NCI-H2196 (cell line): ENCODE data around the gene TRAF3.

Experiments
- DNase-seq: peaks from one replicate; lab custom pipeline; 2025; ENCODE audit not compliant: unreplicated experiment; lab: John Stamatoyannopoulos, UW

Gene TRAF3, protein sequence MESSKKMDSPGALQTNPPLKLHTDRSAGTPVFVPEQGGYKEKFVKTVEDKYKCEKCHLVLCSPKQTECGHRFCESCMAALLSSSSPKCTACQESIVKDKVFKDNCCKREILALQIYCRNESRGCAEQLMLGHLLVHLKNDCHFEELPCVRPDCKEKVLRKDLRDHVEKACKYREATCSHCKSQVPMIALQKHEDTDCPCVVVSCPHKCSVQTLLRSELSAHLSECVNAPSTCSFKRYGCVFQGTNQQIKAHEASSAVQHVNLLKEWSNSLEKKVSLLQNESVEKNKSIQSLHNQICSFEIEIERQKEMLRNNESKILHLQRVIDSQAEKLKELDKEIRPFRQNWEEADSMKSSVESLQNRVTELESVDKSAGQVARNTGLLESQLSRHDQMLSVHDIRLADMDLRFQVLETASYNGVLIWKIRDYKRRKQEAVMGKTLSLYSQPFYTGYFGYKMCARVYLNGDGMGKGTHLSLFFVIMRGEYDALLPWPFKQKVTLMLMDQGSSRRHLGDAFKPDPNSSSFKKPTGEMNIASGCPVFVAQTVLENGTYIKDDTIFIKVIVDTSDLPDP

DNA sequence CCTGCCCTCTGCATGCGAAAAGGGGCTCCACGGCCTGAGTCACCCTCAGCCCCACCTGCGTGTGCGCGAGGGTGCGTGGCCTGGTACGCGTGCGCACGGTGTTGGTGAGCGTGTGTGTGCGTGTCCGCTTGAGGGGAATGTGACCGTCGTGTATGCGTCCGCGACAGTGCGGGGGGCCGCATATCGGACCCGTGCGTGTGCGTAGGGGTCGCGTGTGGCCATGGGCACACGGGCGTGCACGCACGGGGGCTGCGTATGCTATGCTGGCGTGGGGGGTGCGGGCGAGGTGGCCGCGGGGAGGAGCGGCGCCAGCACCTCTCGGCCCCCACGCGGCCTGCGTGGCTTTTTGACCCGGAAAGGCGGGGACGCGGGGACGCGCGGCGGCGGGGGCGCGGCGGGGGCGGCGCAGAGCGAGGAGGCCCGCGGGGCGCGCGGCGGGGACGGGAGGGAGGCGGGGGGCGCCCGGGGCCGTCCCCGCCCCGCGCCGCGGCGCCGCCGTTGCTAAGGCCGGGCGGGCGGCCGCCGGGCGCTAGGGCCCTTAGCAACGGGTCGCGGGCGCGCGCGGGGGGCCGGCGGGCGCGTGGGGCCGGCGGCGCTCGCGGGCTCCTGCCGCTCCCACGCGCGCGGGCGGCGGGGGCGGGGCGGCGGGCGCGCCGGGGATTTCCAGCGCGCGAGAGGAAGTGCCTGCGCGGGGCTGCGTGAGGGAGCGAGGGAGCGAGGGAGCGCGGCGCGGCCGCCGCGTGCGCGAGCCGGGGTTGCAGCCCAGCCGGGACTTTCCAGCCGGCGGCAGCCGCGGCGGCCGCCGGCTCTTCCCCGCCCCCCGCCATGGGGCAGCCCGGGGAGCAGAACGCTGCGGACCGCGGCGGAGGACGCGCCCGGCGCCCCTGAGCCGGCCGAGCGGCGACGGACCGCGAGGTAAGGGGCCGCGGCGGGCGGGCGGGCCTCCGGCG lies at the start of gene TRAF3:
Gene TRAF3, plus strand, starts transcription at position 689 of the 950 bp plus-strand sequence. CDS start 92,753 bp downstream, outside the sequence.
- DNase-seq, result peak; percentile 53

DNA sequence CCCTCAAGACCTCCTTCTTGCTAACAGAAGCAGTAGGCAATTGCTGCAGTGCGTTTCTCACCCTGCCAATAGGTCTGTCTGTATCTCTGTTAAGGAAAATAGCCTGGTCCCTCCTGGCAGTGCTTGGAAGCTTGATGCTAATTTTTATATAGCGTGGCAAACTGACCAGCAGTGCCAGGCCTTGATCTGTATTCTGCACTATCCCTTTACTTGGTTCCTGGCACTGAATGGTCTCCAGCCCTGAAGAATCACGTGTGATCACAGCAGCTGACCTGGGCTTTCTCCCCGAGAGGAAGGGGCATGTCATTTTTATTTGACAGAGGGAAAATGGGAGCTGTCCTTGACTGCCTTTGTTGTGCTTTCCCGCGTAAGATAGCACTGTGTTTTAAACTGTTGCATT lies 48.7 kb upstream of the TRAF3 start:
- DNase-seq, result no peak

DNA sequence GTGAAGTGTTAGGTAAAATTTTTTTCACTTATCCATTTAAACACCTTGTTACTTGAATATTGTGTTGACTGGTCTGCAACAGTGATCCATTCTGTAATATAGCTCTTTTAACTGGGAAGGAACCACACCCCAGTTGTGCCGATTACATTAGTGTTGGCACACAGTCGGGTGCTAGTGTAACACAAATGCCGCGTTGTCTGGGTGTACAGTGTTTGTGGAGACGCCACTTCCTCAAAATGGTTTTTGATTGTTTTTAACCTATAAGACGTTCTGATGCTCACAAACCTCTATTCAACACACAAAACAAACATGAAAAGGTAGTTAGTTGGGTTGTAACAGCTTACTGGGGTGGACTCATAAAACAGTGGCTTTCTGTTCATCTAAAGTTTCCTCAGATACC lies 48.0 kb upstream of the TRAF3 start:
- no peak for DNase-seq

DNA sequence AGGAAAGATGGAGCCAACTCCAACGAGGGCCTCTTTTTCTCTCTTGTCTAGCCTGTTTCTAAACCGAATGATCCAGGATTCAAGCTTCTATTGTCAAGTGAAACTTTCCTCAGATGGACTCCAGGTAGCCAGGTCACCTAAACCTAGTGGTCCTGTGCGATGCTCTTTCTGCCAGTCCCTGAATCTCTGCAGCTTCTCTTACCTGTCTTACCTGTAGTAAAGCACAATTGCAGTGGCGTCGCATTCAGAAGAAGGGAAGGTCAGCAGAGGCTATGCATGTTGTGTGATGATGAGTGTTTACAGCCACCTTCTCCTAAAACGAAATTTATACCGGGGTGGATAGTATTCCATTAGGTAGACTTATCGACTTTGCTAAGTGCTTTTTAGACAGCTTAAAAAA lies 47.4 kb upstream of the TRAF3 start:
- DNase-seq, result no peak

DNA sequence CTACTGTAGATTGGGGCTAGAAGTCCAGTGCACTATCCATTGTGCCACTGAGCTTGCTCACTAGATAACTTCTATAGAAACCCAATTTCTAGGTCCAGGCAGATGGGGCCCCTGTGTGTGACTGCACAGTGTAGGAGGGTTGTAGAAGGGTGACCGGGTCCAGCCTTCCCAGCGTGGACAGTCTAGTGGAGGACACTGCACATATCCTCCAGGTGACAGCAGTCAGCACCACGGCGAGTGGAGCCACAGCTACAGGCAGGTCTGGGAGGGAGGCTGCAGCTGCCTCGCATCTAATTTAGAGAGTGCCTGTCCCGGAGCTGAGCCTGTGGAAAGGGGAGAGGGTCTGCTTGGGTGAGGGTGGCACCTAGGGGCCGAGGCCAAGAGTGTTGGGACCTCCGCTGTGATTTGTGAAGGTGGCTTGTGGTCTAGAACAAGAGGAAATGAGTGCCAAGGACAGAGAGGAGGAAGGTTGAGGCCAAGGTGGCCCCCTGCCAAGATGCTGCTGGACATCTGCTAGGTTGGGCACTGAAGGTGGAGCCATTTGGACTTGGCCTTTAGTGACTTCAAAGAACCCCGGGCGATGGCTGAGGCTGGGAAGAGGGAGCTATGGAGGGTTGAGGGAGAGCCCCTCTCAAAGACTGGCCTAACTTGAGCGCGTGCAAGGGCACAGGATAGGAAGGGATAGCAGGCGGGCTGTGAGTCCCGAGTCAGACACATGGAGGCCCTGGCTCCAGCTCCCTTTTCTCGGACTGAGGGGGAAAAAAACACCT lies 46.0 kb upstream of the TRAF3 start:
- no peak for DNase-seq

DNA sequence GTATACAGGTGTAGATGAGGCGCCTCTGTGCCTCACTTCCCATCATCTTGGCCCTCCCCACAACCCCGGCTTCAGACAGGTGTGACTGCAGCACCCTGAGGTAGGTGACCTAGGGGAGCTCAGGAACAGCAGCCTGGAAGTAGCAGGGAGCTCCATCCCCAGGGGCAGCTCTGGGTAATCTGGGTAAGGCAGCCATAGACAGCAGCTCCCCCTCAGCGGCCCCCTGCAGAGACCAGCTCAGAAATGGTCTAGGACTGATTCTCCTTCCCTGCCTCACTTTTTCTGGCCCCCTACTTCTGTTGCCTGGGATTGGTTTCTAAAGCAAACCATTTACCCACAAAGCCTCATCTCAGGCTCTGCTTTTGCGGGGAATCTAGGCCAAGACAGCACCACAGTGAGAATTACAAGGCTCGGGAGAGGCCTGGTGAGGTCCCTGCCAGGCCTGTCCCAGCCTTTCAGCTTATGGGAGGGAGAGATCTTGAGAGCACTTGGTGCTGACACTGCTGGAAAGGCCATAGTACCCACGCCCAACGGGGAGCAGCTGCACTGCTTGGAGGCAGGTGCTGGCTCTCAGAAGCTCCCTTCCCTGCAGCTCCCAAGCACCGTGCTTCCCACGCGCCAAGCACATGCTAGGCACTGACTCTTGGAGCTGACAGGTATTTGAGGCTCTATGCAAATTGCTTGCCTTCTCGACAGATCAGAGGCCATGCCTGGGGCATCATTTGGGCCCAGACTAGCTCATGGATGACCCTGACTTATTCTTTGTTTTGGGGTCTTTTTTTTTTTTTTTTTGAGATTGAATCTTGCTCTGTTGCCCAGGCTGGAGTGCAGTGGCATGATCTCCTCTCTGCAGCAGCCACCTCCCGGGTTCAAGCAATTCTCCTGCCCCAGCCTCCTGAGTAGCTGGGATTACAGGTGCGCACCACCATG lies 45.1 kb upstream of the TRAF3 start:
- DNase-seq, result peak; percentile 1

DNA sequence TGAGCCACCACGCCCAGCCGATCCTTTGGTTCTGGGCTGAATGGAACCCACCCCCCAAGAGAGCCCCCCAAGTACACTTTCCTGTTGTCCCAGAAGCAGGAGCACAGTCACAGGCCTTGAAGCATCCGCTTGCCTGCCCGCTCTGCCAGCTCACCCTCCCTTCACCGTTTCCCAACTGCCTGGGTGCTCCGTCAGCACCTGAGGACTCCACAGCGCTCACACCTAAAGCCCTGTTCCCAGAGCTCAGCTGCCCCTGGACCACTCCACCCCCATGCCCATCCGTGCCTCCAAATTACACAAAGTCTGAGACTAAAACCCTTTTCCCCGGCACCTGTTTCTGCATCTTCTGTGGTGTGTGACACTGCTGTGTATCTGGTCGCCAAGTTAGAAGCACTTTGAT lies 44.3 kb upstream of the TRAF3 start:
- no peak for DNase-seq

DNA sequence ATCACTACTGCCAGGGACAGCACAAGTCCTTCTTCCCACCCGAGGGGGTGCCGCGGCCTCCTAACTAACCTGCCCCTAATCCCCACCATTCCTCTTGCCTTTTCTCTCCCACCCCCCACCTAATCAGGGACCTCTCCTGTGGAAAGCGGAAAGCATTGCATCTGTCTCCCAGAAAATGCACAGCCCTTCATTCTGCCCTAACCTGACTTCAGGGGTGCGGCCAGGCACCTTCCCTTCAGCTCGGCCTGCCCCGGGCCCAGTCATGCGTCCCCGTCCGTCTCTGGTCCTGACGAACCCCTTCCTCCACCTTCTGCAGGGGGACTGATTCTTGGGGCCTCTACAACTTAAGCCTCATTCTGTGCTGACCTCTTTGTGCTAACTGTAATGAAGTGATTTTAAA lies 43.9 kb upstream of the TRAF3 start:
- DNase-seq, result no peak

DNA sequence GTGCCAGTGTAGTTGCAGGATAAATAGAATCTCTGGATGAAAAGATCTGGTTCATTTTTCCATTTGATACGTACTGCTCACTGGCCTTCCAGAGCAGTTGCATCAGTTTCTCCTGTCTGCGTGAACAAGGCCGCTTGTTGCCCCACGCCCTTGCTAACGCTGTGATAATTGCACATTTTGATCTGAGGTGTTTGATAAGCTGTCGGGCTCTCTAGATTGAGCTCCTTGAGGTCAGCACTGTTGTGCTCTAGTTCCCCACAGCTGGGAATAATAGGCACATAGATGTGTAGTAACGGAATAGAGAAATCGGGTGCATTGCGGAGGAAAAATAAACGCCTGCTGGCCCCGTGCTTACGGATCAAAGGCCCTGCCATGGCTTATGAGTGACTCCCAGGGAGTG lies 42.8 kb upstream of the TRAF3 start:
- no peak for DNase-seq

DNA sequence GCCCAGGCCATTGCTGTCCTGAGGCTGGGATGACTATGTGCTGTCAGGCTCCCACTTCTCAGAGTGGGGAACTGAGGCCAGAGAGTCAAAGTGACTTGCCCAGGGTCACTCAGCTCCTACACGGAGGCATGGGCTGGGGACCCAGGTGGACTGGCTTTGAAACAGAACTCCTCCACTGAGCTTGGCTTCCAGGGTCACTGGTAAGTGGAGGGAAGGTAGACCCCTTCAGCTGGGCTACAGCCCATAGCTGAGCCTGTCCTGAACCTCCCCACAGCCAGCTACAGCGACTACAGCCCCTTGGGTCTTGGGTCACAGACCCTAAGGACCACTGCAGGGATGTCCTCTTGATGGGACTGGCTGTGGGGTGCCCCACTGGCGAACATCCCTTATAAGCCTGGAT lies 40.3 kb upstream of the TRAF3 start:
- DNase-seq, result no peak

DNA sequence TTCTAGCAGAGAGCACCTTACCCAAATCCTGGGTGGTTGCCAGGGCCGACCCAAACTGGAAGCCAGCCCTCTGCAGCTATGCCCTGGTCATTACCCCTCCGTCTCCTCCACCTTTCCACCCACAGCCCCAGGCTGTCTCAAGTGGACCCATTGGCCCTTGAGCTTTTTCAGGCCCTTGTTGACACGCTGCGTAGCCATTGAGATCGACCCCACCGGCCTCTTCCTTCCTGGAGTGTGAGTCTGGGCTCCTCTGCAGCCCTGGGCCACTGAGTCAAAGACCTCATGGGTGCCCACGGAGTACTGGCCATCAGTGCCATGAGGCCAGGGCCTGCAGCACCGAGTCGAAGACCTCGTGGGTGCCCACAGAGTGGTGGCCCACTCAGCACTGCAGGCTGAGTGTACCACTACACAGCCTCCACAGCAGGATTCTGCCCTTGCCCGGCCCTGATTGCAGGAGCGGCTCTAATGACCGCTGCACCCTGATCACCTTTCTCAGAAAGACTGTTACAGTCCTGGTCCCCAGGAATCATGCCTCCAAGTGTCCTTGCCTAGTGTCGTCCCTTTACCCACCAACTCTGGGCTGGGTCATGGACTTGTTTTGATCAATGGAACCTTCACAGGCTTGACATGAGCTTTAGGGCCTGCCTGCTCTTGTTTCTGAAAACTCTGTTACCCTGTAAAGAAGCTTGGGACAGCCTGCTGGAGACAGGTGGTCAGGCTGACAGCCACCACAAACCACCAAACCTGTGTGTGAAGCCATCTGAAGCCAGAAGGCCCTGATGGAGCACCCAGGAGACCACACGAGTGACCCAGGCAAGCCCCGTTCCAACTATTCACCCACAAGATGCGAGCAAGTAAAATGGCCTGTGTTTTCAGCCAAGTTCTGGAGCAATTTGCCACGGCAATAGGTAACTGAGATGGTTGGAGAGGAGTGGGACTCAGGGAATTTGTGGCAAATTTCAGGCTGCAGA lies 39.6 kb upstream of the TRAF3 start:
- no peak for DNase-seq

DNA sequence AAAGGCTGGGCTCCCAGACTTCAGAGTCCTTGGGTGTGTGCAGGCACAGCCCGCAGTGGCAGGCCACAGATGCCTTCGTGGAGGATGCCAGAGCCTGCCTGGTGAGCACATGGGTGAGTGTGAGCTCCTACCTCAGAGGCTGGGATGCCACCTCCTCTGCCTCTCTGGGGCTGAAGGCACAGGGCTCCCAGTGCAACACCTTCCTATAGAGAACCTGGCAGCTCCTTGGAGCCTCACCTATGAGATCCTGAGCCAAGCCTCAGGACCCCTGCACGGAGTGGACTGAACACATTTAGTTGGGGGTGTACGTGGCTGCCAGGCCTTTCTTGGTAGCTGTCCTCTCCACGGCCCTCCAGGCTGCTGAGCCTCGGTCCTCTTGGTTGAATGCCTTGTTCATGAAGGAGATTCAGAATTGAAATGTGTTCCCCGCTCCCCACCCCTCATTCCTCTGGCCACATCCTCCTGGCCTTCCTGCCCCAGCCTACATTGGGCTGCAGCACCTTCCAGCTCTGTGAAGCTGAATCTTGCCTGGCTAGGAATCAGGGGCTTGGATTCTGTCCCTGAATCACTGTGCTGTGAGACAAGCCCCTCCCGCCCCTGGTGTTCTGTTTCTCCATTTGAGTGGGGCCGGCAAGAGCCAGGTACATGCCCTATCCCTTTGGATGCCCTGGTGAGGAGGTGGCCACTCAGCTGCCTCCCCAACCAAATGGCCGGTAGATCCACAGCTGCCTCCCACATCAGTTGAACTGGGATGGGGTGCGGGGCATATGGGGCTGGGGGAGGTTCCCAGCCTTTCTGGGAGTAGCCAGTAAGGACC lies 38.7 kb upstream of the TRAF3 start:
- no peak for DNase-seq

DNA sequence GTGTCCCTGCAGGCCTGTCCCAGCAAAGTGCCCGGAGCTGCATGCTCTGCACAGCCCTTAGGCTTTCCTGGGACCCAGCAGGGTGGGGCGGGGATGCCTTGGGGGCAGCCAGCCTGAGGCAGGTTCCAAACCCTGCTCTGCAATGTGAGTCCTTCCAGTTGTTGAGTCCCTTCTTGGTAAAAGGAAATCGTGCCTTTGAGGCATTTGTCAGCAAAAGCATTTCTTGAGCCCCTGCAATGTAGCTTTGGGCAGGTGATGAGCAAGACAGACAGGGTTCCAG lies 38.1 kb upstream of the TRAF3 start:
- no peak for DNase-seq

DNA sequence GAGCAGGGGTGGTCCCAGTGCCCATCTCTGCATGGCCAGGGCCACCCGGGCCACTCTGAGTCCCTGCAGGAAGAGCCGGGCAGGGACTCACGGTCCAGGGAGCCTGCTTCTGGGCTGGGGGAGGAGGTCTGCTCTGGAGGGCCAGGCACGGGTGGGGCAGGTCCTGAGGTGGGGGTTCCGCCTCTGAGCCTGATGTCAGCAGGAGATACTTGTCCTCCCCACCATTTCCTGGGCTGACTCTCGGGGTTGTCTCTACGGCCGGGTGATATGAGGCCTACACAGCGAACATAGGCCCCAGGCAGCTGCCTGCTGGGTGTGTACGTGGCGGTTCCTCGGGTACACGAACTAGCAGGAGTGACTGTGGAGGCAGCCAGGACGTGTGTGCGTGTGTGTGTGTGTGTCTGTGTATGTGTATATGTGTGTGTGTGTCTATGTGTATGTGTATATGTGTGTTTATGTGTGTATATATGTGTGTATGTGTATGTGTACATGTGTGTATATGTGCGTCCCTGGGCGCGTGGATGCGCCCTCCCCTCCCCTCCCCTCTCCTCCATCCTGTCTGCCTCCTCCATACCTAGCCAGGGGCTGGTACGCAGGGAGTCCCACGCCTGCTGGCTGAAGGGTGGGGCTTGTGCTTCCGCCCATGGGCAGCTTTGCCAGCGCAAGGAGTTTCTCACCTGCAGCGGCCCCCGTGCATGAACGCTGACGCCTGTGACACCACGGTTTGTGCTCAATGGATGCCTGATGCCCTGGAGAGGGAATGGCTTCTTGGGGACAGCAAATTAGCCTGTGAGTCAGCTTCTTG lies 30.4 kb upstream of the TRAF3 start:
- DNase-seq, result no peak

DNA sequence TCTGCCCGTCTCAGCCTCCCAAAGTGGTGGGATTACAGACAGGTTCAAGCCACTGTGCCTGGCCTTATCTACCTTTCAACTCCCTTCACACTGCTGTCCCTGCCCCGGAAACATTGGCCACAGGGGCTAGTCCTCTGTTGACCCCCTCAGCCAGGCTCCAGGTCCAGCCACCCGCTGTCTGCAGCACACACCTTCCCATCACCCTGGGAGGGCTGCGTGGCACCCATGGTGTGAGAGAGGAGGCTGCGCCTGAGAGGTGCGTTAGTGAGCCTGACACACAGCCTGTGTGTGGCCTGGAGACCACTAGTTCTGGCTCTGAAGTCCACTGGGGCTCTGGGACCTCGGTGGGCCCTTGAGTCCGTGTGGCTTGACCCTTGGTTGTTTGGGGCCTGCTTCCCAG lies 28.4 kb upstream of the TRAF3 start:
- DNase-seq, result no peak

DNA sequence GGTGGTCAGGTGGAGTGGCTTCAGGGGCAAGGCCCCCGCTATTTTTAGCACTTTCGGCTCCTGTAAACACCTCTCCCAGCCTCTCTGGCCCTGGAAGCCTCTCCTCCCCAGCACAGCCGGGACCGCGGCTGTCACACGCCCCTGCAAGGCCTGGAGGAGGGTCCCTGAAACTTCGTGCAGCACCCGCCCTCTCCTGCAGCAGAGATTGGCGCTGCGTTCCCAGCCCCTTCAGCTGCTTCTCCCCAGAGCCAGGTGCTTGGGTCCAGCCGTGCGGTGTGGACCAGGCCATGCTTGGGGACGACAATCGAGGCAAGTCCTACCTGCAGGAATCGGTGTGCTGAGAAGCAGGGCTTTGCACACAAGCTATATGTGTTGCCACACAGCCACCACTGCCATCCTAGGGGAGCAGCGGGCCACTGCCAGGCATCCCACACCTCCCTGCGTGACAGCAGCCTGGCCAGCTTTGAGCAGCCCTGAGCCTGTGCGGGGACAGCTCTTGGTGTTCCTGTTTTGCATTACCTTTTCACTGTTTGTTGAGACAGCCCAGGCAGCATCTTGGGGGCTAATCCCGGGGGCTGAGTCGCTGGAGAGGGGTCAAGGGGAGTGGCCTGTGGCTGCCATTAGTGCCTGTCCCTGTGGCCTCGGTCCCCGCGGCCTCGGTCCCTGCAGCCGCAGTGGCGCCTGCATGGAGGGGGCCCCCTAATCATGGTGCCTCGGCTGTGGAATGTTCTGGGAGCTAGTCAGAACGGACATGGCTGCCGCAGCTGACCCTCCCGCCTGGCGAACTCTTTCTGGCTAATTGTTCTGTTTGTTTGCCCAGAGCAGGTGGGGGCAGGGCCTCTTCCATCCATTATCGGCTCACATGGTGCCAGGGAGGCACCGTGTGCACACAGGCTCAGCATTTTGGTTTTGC lies 27.6 kb upstream of the TRAF3 start:
- DNase-seq, result no peak
